Esophagus squamous epithelium (tissue), 5 donors: ENCODE measurements around the gene PDGFRA. TPM values are rescaled to one million over a fixed set of nuclear protein-coding genes. Genes with fewer than 3 reads are reported as not detected.
A peak's percentile ranks its signal among the peaks of the same experiment; 100 is the strongest.

Source experiments
- DNase-seq: peaks from one replicate; lab custom pipeline; 2025; lab: John Stamatoyannopoulos, UW
- H3K27ac ChIP-seq, 4 donors: fragments of 200-600 bp; sonication (generic); one replicate each; pipeline ENCODE4 v1.5.1; 2016 to 2019; ENCODE audit warnings: mild to moderate bottlenecking in 1 of 4
- H3K27me3 ChIP-seq, 4 donors: fragments of 200-600 bp; sonication (generic); 1 replicate in 3 of 4; 2 replicates in 1 of 4; pipeline versions ENCODE4 v1.5.1 to v1.6.0; 2017 to 2021; ENCODE audit warnings: antibody characterized with exemption in 1 of 4
- H3K36me3 ChIP-seq, 3 donors: fragments of 200-600 bp; sonication (generic); one replicate each; pipeline ENCODE4 v1.5.1; 2016 to 2019
- H3K4me1 ChIP-seq, 3 donors: fragments of 200-600 bp; sonication (generic); one replicate each; pipeline ENCODE4 v1.5.1; 2017 to 2019
- H3K4me3 ChIP-seq, 4 donors: fragments of 200-600 bp; sonication (generic); 1 replicate in 3 of 4; 2 replicates in 1 of 4; pipeline ENCODE4 v1.5.1; 2016 to 2019; ENCODE audit warnings: mild to moderate bottlenecking in 2 of 4, moderate library complexity in 1 of 4
- H3K9me3 ChIP-seq, 3 donors: fragments of 200-600 bp; sonication (generic); one replicate each; pipeline ENCODE4 v1.5.1; 2016 to 2019
- CTCF ChIP-seq, 6 experiments: fragments of 450-650 bp in 4 of 6; fragments of 200-600 bp in 2 of 6; sonication (generic) in 2 of 6; IDR thresholded peaks; one replicate each; pipeline ENCODE4 v1.5.1; 2016 to 2019; ENCODE audit warnings: antibody characterized with exemption in 6 of 6, mild to moderate bottlenecking in 4 of 6, moderate library complexity in 4 of 6
- POLR2A ChIP-seq, 4 donors: fragments of 450-650 bp; IDR thresholded peaks; one replicate each; pipeline ENCODE4 v1.6.1; 2017; ENCODE audit warnings: antibody characterized with exemption in 4 of 4, mild to moderate bottlenecking in 4 of 4, moderate library complexity in 3 of 4
- WGBS, 2 donors: methylation state at CpG; one replicate each; pipeline ENCODE4 v1.1.5; 2018; 5-methylcytosine and 5-hydroxymethylcytosine counted together
- intact Hi-C: fragments of 100-400 bp; cut with DNase I; formaldehyde crosslinking; loops from one replicate; pipeline ENCODE4 v1.15.0; 2022
- total RNA-seq, 4 donors: library from RNA; depleted of rRNA; stranded (reverse); fragments of >200 nt; gene quantifications; one replicate each; pipeline ENCODE4 v1.1.0, GENCODE V29; 2016
- donor health status: DM: yes; HTN: yes; CAD: no.

The PDGFRA gene
- total RNA-seq, 4 donors from 2014 or later: 10.8 to 81.8 (median 28.3) TPM

- no peak for TF ChIP-seq CTCF (IDR thresholded peaks at IDR 0.05)
- TF ChIP-seq POLR2A (IDR thresholded peaks at IDR 0.05): no peak
- Histone ChIP-seq H3K4me1 (peaks cover 0 to 57% (median 26%) of the 10 kb centered on the region in 3 donors), H3K4me3 (no peak overlapping the region), H3K27ac (peak overlapping the region in 2 of 4 donors; percentile 14 to 43), H3K36me3 (peaks cover 0 to 35% (median 0%) of the 10 kb centered on the region in 3 donors), H3K27me3 (peaks cover 0 to 24% (median 0%) of the 10 kb centered on the region in 4 donors), H3K9me3 (peaks cover 0 to 2% (median under 1%) of the 10 kb centered on the region in 3 donors)
- 6 to 8% methylated on average over 1 of the region's 1 CpG for WGBS, 2 donors
- no peak for DNase-seq
- intact Hi-C loops: no loop called here
Measured at GRCh38 chr4:54277691-54278090, 48.6 kb downstream of the PDGFRA start.

- H3K4me3 ChIP-seq: no peak overlapping the region
- intact Hi-C loops: no loop called here
- no peak for DNase-seq
- TF ChIP-seq POLR2A (IDR thresholded peaks at IDR 0.05) (no peak), CTCF (IDR thresholded peaks at IDR 0.05) (no peak)
- no peak overlapping the region for H3K27ac ChIP-seq
- peaks cover 0 to 57% (median 26%) of the 10 kb centered on the region in 3 donors for H3K4me1 ChIP-seq
- H3K9me3 ChIP-seq: peaks cover 0 to 7% (median 6%) of the 10 kb centered on the region in 3 donors
- WGBS, 2 donors: 81 to 94% methylated on average over 2 of the region's 2 CpGs
- peaks cover 0 to 19% (median 0%) of the 10 kb centered on the region in 4 donors for H3K27me3 ChIP-seq
- peaks cover 0 to 36% (median 0%) of the 10 kb centered on the region in 3 donors for H3K36me3 ChIP-seq
Measured at GRCh38 chr4:54278216-54278615, 49.1 kb downstream of the PDGFRA start.

DNA sequence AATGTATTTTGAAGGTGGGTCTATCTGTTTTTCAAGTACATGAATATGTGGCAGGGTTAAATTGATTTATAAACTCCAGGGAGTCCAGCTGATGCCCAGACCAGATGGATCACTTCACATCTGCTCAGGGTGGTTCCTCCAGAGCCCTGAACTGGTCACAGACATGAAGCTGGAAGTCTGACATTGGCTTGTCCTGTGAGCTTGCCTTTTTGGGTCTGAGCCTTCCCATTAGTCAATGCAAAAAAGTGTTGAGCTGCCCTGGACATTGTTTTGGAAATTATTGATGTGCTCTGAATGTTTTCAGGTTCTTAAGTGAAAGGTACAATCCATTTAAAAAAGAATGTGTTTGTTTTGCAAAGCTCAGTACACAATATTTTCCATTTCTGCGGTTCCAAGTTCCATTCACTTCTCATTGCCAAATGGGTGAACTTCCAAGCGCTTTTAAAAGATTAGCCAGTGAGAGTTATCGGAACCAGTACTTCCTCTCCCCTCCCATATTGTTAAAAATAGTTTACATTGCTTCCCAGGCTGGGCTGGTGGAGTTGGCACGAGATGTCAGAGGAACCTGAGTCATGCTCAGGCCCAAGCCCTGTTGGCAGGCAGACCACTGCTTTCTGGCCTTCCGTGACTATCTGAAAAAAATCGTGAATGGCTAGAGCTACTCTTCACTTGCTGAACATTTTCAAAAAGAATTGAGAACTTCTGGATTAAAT, 52.1 kb downstream of the PDGFRA start:
- DNase-seq: no peak
- WGBS, 2 donors: 3 to 9% methylated on average over 5 to 6 of the region's 6 CpGs
- Histone ChIP-seq H3K36me3 (peaks cover 0 to 37% (median 0%) of the 10 kb centered on the region in 3 donors), H3K4me3 (no peak overlapping the region), H3K27ac (peak overlapping the region; percentile 15 to 71 (median 64)), H3K27me3 (peaks cover 0 to 5% (median 0%) of the 10 kb centered on the region in 4 donors), H3K9me3 (peaks cover 0 to 18% (median 15%) of the 10 kb centered on the region in 3 donors), H3K4me1 (peaks cover 0 to 50% (median 26%) of the 10 kb centered on the region in 3 donors)
- intact Hi-C loops: no loop called here
- no peak for TF ChIP-seq CTCF (IDR thresholded peaks at IDR 0.05)
- TF ChIP-seq POLR2A (IDR thresholded peaks at IDR 0.05): no peak

GRCh38 chr4:54282837-54283236, 53.7 kb downstream of the PDGFRA start:
- Histone ChIP-seq H3K36me3 (peaks cover 0 to 50% (median 0%) of the 10 kb centered on the region in 3 donors), H3K27ac (no peak overlapping the region), H3K4me3 (no peak overlapping the region), H3K9me3 (peaks cover 0 to 18% (median 15%) of the 10 kb centered on the region in 3 donors), H3K4me1 (peaks cover 0 to 34% (median 20%) of the 10 kb centered on the region in 3 donors), H3K27me3 (no peaks in the 10 kb centered on the region)
- intact Hi-C loops: no loop called here
- WGBS, 2 donors: 84 to 100% methylated on average over 3 to 4 of the region's 4 CpGs
- TF ChIP-seq POLR2A (IDR thresholded peaks at IDR 0.05): no peak
- TF ChIP-seq CTCF (IDR thresholded peaks at IDR 0.05): no peak
- DNase-seq: no peak

- Histone ChIP-seq H3K27ac (no peak overlapping the region), H3K27me3 (no peaks in the 10 kb centered on the region), H3K4me3 (no peak overlapping the region), H3K36me3 (peaks cover 0 to 53% (median 0%) of the 10 kb centered on the region in 3 donors), H3K9me3 (peaks cover 0 to under 1% (median 0%) of the 10 kb centered on the region in 3 donors), H3K4me1 (no peaks in the 10 kb centered on the region)
- intact Hi-C loops: no loop called here
- DNase-seq: no peak
- 63 to 88% methylated on average over 2 of the region's 2 CpGs for WGBS, 2 donors
- no peak for TF ChIP-seq POLR2A (IDR thresholded peaks at IDR 0.05)
- no peak for TF ChIP-seq CTCF (IDR thresholded peaks at IDR 0.05)
Measured at GRCh38 chr4:54289316-54289715, 60.2 kb downstream of the PDGFRA start.
